Measurements from ENCODE around the gene LCP2.

GRCh38 chr5:170250810-170251317, 46.7 kb downstream of the LCP2 start:
- TF ChIP-seq MAX (CRISPR knock-in tag; IDR thresholded peaks at IDR 0.05) (no peak), PRDM15 (CRISPR knock-in tag; IDR thresholded peaks at IDR 0.05) (no peak), CTCF (IDR thresholded peaks at IDR 0.05) (no peak), JUN (CRISPR knock-in tag; IDR thresholded peaks at IDR 0.05) (no peak), ELF4 (CRISPR knock-in tag; IDR thresholded peaks at IDR 0.05; ENCODE audit: low read depth) (no peak), USF2 (CRISPR knock-in tag; IDR thresholded peaks at IDR 0.05) (no peak), ZNF281 (CRISPR knock-in tag; IDR thresholded peaks at IDR 0.05) (no peak), ZNF121 (CRISPR knock-in tag; IDR thresholded peaks at IDR 0.05) (no peak), SP1 (CRISPR knock-in tag; conservative IDR thresholded peaks at IDR 0.05) (no peak), ETV6 (CRISPR knock-in tag; IDR thresholded peaks at IDR 0.05) (no peak), ATF6 (CRISPR knock-in tag; IDR thresholded peaks at IDR 0.05) (no peak), E2F1 (CRISPR knock-in tag; IDR thresholded peaks at IDR 0.05) (no peak), PREB (CRISPR knock-in tag; IDR thresholded peaks at IDR 0.05; ENCODE audit: borderline replicate concordance) (no peak)

Measured in WTC11 (cell line).